ENCODE measurements around the gene TEX261. TPM values are rescaled to one million over a fixed set of nuclear protein-coding genes. Genes with fewer than 3 reads are reported as not detected.
A peak's percentile ranks its signal among the peaks of the same experiment; 100 is the strongest.

Gene TEX261
- total and polyA plus RNA-seq, 12 donors: 17.9 to 96.6 (median 49.5) TPM

DNA sequence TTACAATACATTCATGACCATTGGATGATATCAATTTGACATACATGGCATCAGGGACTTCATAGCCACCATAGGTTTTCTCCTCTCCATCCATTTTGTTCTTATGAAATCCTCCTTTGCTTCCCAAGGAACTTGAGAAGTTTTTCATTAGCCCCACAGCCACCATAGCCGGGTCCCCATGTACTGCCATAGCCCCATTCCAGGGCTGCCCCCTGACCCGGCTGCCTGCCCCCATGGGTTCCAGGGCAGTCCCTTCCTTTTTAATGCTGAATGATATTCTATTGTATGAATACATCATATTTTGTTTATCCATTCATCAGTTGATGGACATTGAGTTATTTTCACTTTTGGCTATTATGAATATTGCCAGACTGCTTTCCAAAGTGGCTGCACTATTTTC lies 38.5 kb downstream of the TEX261 start:
- no peak overlapping the region for H3K4me3 ChIP-seq
- no peaks in the 10 kb centered on the region for H3K9me3 ChIP-seq (replicated peaks in 1 of 3)
- DNase-seq: no peak
- no peak for TF ChIP-seq POLR2A (IDR thresholded peaks at IDR 0.05)
- TF ChIP-seq, protein P1, sequence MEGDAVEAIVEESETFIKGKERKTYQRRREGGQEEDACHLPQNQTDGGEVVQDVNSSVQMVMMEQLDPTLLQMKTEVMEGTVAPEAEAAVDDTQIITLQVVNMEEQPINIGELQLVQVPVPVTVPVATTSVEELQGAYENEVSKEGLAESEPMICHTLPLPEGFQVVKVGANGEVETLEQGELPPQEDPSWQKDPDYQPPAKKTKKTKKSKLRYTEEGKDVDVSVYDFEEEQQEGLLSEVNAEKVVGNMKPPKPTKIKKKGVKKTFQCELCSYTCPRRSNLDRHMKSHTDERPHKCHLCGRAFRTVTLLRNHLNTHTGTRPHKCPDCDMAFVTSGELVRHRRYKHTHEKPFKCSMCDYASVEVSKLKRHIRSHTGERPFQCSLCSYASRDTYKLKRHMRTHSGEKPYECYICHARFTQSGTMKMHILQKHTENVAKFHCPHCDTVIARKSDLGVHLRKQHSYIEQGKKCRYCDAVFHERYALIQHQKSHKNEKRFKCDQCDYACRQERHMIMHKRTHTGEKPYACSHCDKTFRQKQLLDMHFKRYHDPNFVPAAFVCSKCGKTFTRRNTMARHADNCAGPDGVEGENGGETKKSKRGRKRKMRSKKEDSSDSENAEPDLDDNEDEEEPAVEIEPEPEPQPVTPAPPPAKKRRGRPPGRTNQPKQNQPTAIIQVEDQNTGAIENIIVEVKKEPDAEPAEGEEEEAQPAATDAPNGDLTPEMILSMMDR (IDR thresholded peaks at IDR 0.05): no peak
- H3K27me3 ChIP-seq: peaks cover 5% of the 10 kb centered on the region
- no peak overlapping the region for H3K27ac ChIP-seq
- no peaks in the 10 kb centered on the region for H3K4me1 ChIP-seq (replicated peaks in 1 of 2)
- 74 to 81% (median 77%) methylated on average over 2 of the region's 2 CpGs for WGBS, 4 donors
- H3K36me3 ChIP-seq (replicated peaks in 1 of 2): no peaks in the 10 kb centered on the region
- intact Hi-C loops (cut with DNase I): no loop called here

DNA sequence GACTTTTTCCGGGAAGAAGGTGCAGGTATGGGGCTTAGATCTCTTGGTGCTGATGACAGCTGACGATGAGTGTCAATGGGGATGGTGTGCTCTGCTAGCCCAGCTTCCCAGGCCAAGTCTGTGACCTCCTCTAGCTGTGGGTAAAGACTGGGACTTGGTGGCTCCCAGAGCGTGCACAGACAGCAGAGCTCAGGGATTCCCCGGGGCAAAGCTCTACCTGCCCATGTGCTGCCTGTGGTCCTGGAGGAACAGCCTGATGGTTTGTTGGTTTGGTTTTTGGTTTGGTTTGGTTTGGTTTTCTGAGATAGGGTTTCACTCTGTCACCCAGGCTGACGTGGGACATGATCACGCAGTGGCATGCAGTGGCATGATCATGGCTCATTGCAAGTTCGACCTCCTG lies 39.8 kb downstream of the TEX261 start:
- Histone ChIP-seq H3K27me3 (peaks cover 5% of the 10 kb centered on the region), H3K36me3 (replicated peaks in 1 of 2) (no peaks in the 10 kb centered on the region), H3K4me3 (no peak overlapping the region), H3K9me3 (replicated peaks in 1 of 3) (no peaks in the 10 kb centered on the region), H3K4me1 (replicated peaks in 1 of 2) (no peaks in the 10 kb centered on the region), H3K27ac (no peak overlapping the region)
- TF ChIP-seq, protein P1 (IDR thresholded peaks at IDR 0.05): no peak
- TF ChIP-seq POLR2A (IDR thresholded peaks at IDR 0.05): no peak
- DNase-seq: peak in 1 of 7 donors; percentile 12
- WGBS, 4 donors: 77 to 88% (median 85%) methylated on average over 6 to 7 of the region's 7 CpGs
- intact Hi-C loops (cut with DNase I): no loop called here

DNA sequence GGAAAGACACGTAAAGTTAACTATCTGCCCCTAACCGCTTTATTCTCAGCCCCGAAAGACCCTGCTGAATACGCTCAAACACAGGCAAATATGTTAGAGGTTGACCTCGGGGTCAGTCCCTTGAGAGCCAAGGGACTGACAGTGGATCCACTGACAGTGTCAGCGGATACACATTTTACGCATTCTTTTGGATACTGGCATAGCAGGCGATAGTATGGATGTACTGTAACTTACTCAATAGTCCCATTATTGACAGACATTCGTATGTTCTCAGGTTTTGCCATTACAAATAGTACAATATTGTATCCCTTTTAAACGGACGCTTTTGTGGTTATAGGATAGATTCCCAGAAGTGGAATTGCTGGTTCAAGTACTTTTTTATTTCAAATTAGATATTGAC lies 45.6 kb downstream of the TEX261 start:
- intact Hi-C loops (cut with DNase I): loop anchor here (5.0 kb wide), 3 partner anchors 77 to 162 kb away; no protein-coding TSS in a partner anchor

DNA sequence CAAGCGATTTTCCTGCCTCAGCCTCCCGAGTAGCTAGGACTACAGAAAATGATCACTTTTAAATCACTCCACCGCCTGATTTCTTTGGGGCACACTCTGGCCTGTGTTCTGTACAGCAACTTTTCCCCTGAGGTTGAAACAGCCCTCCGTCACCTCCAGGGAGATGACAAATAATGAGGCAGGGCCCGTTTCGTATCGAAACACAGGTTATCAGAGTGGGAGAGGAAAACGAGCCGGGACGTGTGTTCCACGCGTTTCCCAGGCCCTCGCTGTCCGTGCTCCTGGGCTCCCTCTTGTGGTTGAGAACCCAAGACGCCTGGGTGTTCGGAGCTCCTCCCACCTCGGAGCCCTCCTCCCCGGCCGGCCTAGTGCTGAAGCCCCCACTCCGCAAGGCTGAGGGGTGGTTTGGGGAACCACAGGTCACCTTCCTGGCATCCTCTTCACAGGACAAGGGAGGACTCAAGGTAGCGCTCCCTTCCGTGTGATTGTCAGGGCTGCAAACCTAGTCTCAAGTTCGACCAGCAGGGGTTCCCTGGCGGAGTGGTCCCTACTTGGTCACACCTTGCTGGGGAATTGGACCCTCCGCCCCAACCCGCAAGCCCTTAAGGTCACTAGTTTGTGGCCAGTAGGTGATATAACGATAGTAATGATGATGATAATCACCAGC lies 46.2 kb downstream of the TEX261 start:
- peaks cover 5% of the 10 kb centered on the region for H3K27me3 ChIP-seq
- peaks cover 3 to 8% of the 10 kb centered on the region in 2 donors for H3K4me1 ChIP-seq (replicated peaks in 1 of 2)
- TF ChIP-seq POLR2A (IDR thresholded peaks at IDR 0.05): no peak
- TF ChIP-seq, protein P1 (IDR thresholded peaks at IDR 0.05): peak; percentile 56 to 81 (median 76)
- no peaks in the 10 kb centered on the region for H3K36me3 ChIP-seq (replicated peaks in 1 of 2)
- WGBS, 4 donors: 10 to 22% (median 11%) methylated on average over 11 to 27 of the region's 27 CpGs
- H3K27ac ChIP-seq: no peak overlapping the region
- peak overlapping the region in 1 of 4 donors; percentile 41 for H3K4me3 ChIP-seq
- peak; percentile 72 to 85 (median 81) for DNase-seq
- H3K9me3 ChIP-seq (replicated peaks in 1 of 3): no peaks in the 10 kb centered on the region
- intact Hi-C loops (cut with DNase I): loop anchor here (5.0 kb wide), 3 partner anchors 76 to 161 kb away; no protein-coding TSS in a partner anchor

More for the DNA sequence above, 45.6 kb downstream of the TEX261 start:
- peaks cover 3 to 8% of the 10 kb centered on the region in 2 donors for H3K4me1 ChIP-seq (replicated peaks in 1 of 2)
- TF ChIP-seq, protein P1 (IDR thresholded peaks at IDR 0.05): no peak
- no peak overlapping the region for H3K4me3 ChIP-seq
- WGBS, 4 donors: 66 to 82% (median 72%) methylated on average over 11 of the region's 11 CpGs
- H3K27ac ChIP-seq: no peak overlapping the region
- DNase-seq: peak in 3 of 7 donors; percentile 2 to 6 (median 3)
- H3K36me3 ChIP-seq (replicated peaks in 1 of 2): no peaks in the 10 kb centered on the region
- no peaks in the 10 kb centered on the region for H3K9me3 ChIP-seq (replicated peaks in 1 of 3)
- H3K27me3 ChIP-seq: peaks cover 5% of the 10 kb centered on the region

Measured in adrenal gland (tissue), 12 donors.